Measurements from ENCODE around the gene FRYL.

- TF ChIP-seq CTCF (IDR thresholded peaks at IDR 0.05; ENCODE audit: low read length): no peak
- no peak for TF ChIP-seq EZH2 (IDR thresholded peaks at IDR 0.05; ENCODE audit: borderline replicate concordance, low read length)
Measured at GRCh38 chr4:48461000-48461399, 319.1 kb downstream of the FRYL start.

Measured in OCI-LY1 (cell line).